HepG2 (cell line): Measurements from ENCODE around the gene DGKB. TPM values are rescaled to one million over a fixed set of nuclear protein-coding genes. Genes with fewer than 3 reads are reported as not detected.

Experiments
- ATAC-seq: fragments of 200-7000 bp; cut with Tn5 transposase; 3 replicates; pipeline ENCODE4 v1.9.1; 2020; ENCODE audit warnings: mild to moderate bottlenecking, moderate library complexity
- BruUV-seq: library from RNA; stranded (reverse); fragments of 400-500 nt; replicated peaks from 2 replicates; lab custom pipeline; 2021; lab: Mats Ljungman, UMichigan
- CTCF ChIA-PET: fragments of 300-600 bp; formaldehyde crosslinking; extraction: SDS; loops from one replicate; lab custom pipeline; 2021; ENCODE audit warnings: low total read pairs, inconsistent platforms, low intra/inter-chr PET ratio; lab: Yijun Ruan, JAX
- POLR2A ChIA-PET: fragments of 350-600 bp; sonication (Branson Sonifier 250); formaldehyde crosslinking; loops from one replicate; lab custom pipeline; 2020; ENCODE audit warnings: antibody characterized with exemption, inconsistent platforms; lab: Yijun Ruan, JAX
- DNase-seq: peaks from one replicate; pipeline ENCODE4 v3.0.0-alpha.2; 2015; ENCODE audit warnings: low spot score
- FAIRE-seq: peaks from 3 replicates; lab custom pipeline; 2011; peaks lifted over from hg19 to GRCh38; lab: Jason Lieb, UNC
- H2AFZ ChIP-seq: one replicate; pipeline ENCODE4 v1.6.1; 2011; ENCODE audit warnings: low read length, inconsistent platforms
- H3K27ac ChIP-seq: fragments of 300-600 bp; 3 replicates; pipeline ENCODE4 v1.8.0; 2011; ENCODE audit warnings: mixed run types, mild to moderate bottlenecking, mixed read lengths, low read length, inconsistent platforms; ENCODE audit not compliant: insufficient read depth; ENCODE audit errors: extremely low read length
- H3K27me3 ChIP-seq, 2 experiments: fragments of 200-600 bp in 1 of 2; 2 replicates in 1 of 2; 3 replicates in 1 of 2; pipeline versions ENCODE4 v1.6.0 to v1.8.0; 2011; ENCODE audit warnings: low read length in 2 of 2, mild to moderate bottlenecking in 2 of 2, moderate library complexity in 2 of 2, inconsistent platforms in 1 of 2; ENCODE audit not compliant: insufficient read depth in 2 of 2, control insufficient read depth in 1 of 2
- H3K36me3 ChIP-seq, 2 experiments: fragments of 200-600 bp in 1 of 2; replicated peaks in 1 of 2; 2 replicates in 1 of 2; 3 replicates in 1 of 2; pipeline versions ENCODE4 v1.5.1 to v1.8.0; 2011; ENCODE audit warnings: low read length in 2 of 2, inconsistent platforms in 1 of 2; ENCODE audit not compliant: insufficient read depth in 2 of 2, control insufficient read depth in 1 of 2
- H3K4me1 ChIP-seq: 2 replicates; pipeline ENCODE4 v1.5.1; 2012; ENCODE audit warnings: low read length, inconsistent platforms; ENCODE audit not compliant: insufficient read depth
- H3K4me2 ChIP-seq: 2 replicates; pipeline ENCODE4 v1.6.0; 2011; ENCODE audit warnings: low read depth, low read length, inconsistent platforms
- H3K4me3 ChIP-seq, 3 experiments: fragments of 200-600 bp in 1 of 3; sonication (generic), shearing (Covaris generic) in 1 of 3; replicated peaks in 1 of 3; 2 replicates each; pipeline ENCODE4 v1.5.1; 2011 to 2016; ENCODE audit warnings: low read length in 3 of 3, inconsistent platforms in 2 of 3, low read depth in 2 of 3, mild to moderate bottlenecking in 2 of 3, control low read depth in 1 of 3, mixed read lengths in 1 of 3; ENCODE audit not compliant: insufficient read depth in 1 of 3
- H3K79me2 ChIP-seq: one replicate; pipeline ENCODE4 v1.6.1; 2011; ENCODE audit warnings: low read length, inconsistent platforms; ENCODE audit not compliant: insufficient read depth
- H3K9ac ChIP-seq: 2 replicates; pipeline ENCODE4 v1.6.0; 2011; ENCODE audit warnings: mild to moderate bottlenecking, low read depth, low read length, inconsistent platforms; ENCODE audit not compliant: insufficient read depth
- H3K9me3 ChIP-seq: 2 replicates; pipeline ENCODE4 v1.5.1; 2012; ENCODE audit warnings: mild to moderate bottlenecking, low read length
- H4K20me1 ChIP-seq: 2 replicates; pipeline ENCODE4 v1.6.0; 2011; ENCODE audit warnings: inconsistent platforms, mild to moderate bottlenecking, low read length, moderate library complexity; ENCODE audit not compliant: insufficient read depth
- CREB1 ChIP-seq, 2 experiments: fragments of 450-650 bp in 1 of 2; IDR thresholded peaks; 2 replicates each; pipeline ENCODE4 v1.6.1; 2016 to 2017; ENCODE audit warnings: control low read depth in 1 of 2, mild to moderate bottlenecking in 1 of 2, missing compliant biosample characterization in 1 of 2, missing genetic modification characterization in 1 of 2
- HMGXB4 ChIP-seq, 2 experiments: sonication (generic) in 1 of 2; formaldehyde crosslinking in 1 of 2; IDR thresholded peaks; 2 replicates each; pipeline versions ENCODE4 v1.4.0 to v1.6.1; 2018 to 2020; ENCODE audit warnings: missing genetic modification reagents in 2 of 2, borderline replicate concordance in 1 of 2, low read depth in 1 of 2, mild to moderate bottlenecking in 1 of 2, missing biosample characterization in 1 of 2
- HNRNPLL ChIP-seq: fragments of 200-400 bp; formaldehyde crosslinking; IDR thresholded peaks from 2 replicates; pipeline ENCODE4 v1.6.1; 2017; ENCODE audit warnings: mild to moderate bottlenecking, low read depth, low read length; ENCODE audit not compliant: poor library complexity, severe bottlenecking
- HOXA5 ChIP-seq: sonication (generic); formaldehyde crosslinking; IDR thresholded peaks from 2 replicates; pipeline ENCODE4 v1.4.0; 2020; ENCODE audit warnings: missing genetic modification reagents
- SMAD3 ChIP-seq: sonication (generic); formaldehyde crosslinking; IDR thresholded peaks from 2 replicates; pipeline ENCODE4 v1.4.0; 2020; ENCODE audit warnings: missing genetic modification reagents
- SMAD9 ChIP-seq: sonication (generic); formaldehyde crosslinking; IDR thresholded peaks from 2 replicates; pipeline ENCODE4 v1.5.1; 2020; ENCODE audit warnings: mild to moderate bottlenecking, missing genetic modification reagents
- TBL1XR1 ChIP-seq: fragments of 150-350 bp; IDR thresholded peaks from 2 replicates; pipeline ENCODE4 v1.6.1; 2014; ENCODE audit warnings: borderline replicate concordance, low read length; ENCODE audit not compliant: partially characterized antibody
- ZMAT5 ChIP-seq: sonication (generic); formaldehyde crosslinking; IDR thresholded peaks from 2 replicates; pipeline ENCODE4 v1.5.0; 2020; ENCODE audit warnings: mild to moderate bottlenecking, low read depth, missing genetic modification reagents, borderline replicate concordance
- ZNF580 ChIP-seq: IDR thresholded peaks from 2 replicates; pipeline ENCODE4 v1.6.1; 2016; ENCODE audit warnings: low read depth, borderline replicate concordance
- ZNF614 ChIP-seq: IDR thresholded peaks from 2 replicates; pipeline ENCODE4 v1.6.1; 2018; ENCODE audit warnings: missing biosample characterization, missing genetic modification reagents, inconsistent platforms, borderline replicate concordance
- ZNF839 ChIP-seq: sonication (generic); formaldehyde crosslinking; IDR thresholded peaks from 2 replicates; pipeline ENCODE4 v1.4.0; 2020; ENCODE audit warnings: missing genetic modification reagents, mild to moderate bottlenecking, borderline replicate concordance
- ZSCAN25 ChIP-seq: sonication (generic); formaldehyde crosslinking; IDR thresholded peaks from 2 replicates; pipeline ENCODE4 v1.8.0; 2022; ENCODE audit warnings: mild to moderate bottlenecking, missing genetic modification reagents
- WGBS: methylation state at CpG from one replicate; pipeline ENCODE4 v1.1.6; 2017; ENCODE audit warnings: low lambda C conversion rate; 5-methylcytosine and 5-hydroxymethylcytosine counted together
- in situ Hi-C: cut with HindIII; loops from 2 replicates; pipeline ENCODE4 v1.10.0; 2017; ENCODE audit warnings: low pct_unique_long_range_greater_than_20kb; ENCODE audit not compliant: extremely low pct_ligation_motif_present
- intact Hi-C: fragments of 100-400 bp; cut with micrococcal nuclease; formaldehyde crosslinking; loops from one replicate; pipeline ENCODE4 v1.10.0; 2022; ENCODE audit not compliant: unreplicated experiment
- polyA plus RNA-seq, 8 experiments: library from polyadenylated mRNA; depleted of rRNA in 3 of 8; stranded (reverse) in 7 of 8; unstranded in 1 of 8; fragments of >200 nt; fragmentation: Illumina TruSeq in 4 of 8; extraction: Trizol in 4 of 8; gene quantifications; 2 replicates each; pipeline versions ENCODE4 v1.2.1 to v1.2.3, GENCODE V29; 2011 to 2016; ENCODE audit warnings: low read depth in 4 of 8, missing spikeins in 1 of 8, mixed read lengths in 1 of 8; ENCODE audit not compliant: insufficient read depth in 1 of 8
- total RNA-seq, 5 experiments: library from RNA; depleted of rRNA; stranded (reverse); fragments of >200 nt; fragmentation: Illumina TruSeq; extraction: Trizol; gene quantifications; 2 replicates each; pipeline ENCODE4 v1.2.3, GENCODE V29; 2016; ENCODE audit warnings: low read depth in 1 of 5
- TF ChIP-seq, protein P1 (sequence below): sonication (generic); formaldehyde crosslinking; IDR thresholded peaks from 2 replicates; pipeline ENCODE4 v1.4.0; 2020; ENCODE audit warnings: missing genetic modification reagents
- TF ChIP-seq, protein P2 (sequence below): sonication (generic); formaldehyde crosslinking; IDR thresholded peaks from 2 replicates; pipeline ENCODE4 v1.5.1; 2020; ENCODE audit warnings: missing genetic modification reagents, mild to moderate bottlenecking, borderline replicate concordance

The DGKB gene
- total and polyA plus RNA-seq, 2 of the 13 experiments (the other 11 are each of a cell fraction or from before 2014, with no cell fraction given), result not detected

- H3K9ac ChIP-seq, result no peak overlapping the region
- FAIRE-seq, result no peak
- no peak overlapping the region for H3K27ac ChIP-seq
- TF ChIP-seq ZNF839 (no peak), HNRNPLL (no peak), ZSCAN25 (CRISPR knock-in tag) (no peak), HOXA5 (CRISPR knock-in tag) (no peak), SMAD9 (CRISPR knock-in tag) (no peak), CREB1 (IDR thresholded peaks at IDR 0.05) (no peak), CREB1 (CRISPR knock-in tag; IDR thresholded peaks at IDR 0.05) (no peak), SMAD3 (no peak), ZMAT5 (CRISPR knock-in tag) (no peak), ZNF614 (no peak), ZNF580 (CRISPR knock-in tag) (no peak), TBL1XR1 (no peak), HMGXB4 (CRISPR knock-in tag; IDR thresholded peaks at IDR 0.05; ENCODE audit: borderline replicate concordance in 1 of 2, low read depth in 1 of 2) (no peak)
- TF ChIP-seq, protein P1, sequence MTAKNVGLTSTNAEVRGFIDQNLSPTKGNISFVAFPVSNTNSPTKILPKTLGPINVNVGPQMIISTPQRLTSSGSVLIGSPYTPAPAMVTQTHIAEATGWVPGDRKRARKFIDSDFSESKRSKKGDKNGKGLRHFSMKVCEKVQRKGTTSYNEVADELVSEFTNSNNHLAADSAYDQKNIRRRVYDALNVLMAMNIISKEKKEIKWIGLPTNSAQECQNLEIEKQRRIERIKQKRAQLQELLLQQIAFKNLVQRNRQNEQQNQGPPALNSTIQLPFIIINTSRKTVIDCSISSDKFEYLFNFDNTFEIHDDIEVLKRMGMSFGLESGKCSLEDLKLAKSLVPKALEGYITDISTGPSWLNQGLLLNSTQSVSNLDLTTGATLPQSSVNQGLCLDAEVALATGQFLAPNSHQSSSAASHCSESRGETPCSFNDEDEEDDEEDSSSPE, result no peak
- TF ChIP-seq, protein P2, sequence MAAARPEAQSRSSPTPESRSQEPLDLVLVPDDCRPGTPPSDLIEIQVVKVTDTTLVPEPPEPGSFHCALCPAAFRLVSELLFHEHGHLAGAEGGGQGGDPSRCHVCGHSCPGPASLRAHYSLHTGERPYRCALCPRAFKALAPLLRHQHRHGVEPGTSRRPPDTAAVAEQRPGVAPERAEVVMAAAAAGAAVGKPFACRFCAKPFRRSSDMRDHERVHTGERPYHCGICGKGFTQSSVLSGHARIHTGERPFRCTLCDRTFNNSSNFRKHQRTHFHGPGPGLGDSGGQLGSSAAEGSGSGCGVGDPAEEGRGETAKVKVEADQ (CRISPR knock-in tag), result no peak
- no peaks in the 10 kb centered on the region for H3K4me1 ChIP-seq
- no peak overlapping the region for H3K4me2 ChIP-seq
- H3K79me2 ChIP-seq, result no peaks in the 10 kb centered on the region
- H3K9me3 ChIP-seq, result peaks cover 7% of the 10 kb centered on the region; the same call in 1 of the 2 replicates
- H2AFZ ChIP-seq, result no peak overlapping the region
- H3K36me3 ChIP-seq, result no peaks in the 10 kb centered on the region
- WGBS, result 3% methylated on average over 2 of the region's 2 CpGs
- H3K27me3 ChIP-seq, result no peaks in the 10 kb centered on the region
- intact Hi-C loops, result no loop called here
- no peak overlapping the region for H3K4me3 ChIP-seq
- ChIA-PET POLR2A (no interaction called here), CTCF (no interaction called here)
- no peak for DNase-seq
- in situ Hi-C loops, result no loop called here
- no peak for ATAC-seq
- BruUV-seq, result no TSS peak
- no peaks in the 10 kb centered on the region for H4K20me1 ChIP-seq
These were observed 43.3 kb downstream of the DGKB start for GRCh38 chr7:14859267-14859666.
